ENCODE results near the gene SETD2.
"Not testable (repeated sequence)": the region's sequence is repeated elsewhere in the genome, so short reads cannot be mapped to it uniquely, and the experiment has no call there.

DNA sequence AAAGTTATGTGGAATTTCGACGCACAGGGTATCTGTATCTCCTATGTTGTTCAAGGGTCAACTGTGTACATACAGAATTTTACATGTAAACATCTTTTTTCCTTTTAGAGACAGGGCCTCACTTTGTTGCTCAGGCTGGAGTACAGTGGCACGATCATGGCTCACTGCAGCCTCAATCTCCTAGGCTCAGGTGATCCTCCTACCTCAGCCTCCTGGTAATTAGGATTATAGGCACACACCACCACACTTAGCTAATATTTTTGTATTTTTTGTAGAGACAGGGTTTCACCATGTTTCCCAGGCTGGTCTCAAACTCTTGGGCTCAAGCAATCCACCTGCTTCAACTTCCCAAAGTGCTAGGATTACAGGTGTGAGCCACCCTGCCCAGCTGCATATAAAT is 97.7 kb downstream of the SETD2 start:
- TF ChIP-seq, protein P1, sequence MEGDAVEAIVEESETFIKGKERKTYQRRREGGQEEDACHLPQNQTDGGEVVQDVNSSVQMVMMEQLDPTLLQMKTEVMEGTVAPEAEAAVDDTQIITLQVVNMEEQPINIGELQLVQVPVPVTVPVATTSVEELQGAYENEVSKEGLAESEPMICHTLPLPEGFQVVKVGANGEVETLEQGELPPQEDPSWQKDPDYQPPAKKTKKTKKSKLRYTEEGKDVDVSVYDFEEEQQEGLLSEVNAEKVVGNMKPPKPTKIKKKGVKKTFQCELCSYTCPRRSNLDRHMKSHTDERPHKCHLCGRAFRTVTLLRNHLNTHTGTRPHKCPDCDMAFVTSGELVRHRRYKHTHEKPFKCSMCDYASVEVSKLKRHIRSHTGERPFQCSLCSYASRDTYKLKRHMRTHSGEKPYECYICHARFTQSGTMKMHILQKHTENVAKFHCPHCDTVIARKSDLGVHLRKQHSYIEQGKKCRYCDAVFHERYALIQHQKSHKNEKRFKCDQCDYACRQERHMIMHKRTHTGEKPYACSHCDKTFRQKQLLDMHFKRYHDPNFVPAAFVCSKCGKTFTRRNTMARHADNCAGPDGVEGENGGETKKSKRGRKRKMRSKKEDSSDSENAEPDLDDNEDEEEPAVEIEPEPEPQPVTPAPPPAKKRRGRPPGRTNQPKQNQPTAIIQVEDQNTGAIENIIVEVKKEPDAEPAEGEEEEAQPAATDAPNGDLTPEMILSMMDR (IDR thresholded peaks at IDR 0.05 in 4 of 5, conservative IDR thresholded peaks at IDR 0.05 in 1 of 5): not testable (repeated sequence)
- not testable (repeated sequence) for TF ChIP-seq POLR2A (IDR thresholded peaks at IDR 0.05)

Measured in gastrocnemius medialis (tissue), 4 donors.